C4-2B (cell line): ENCODE results near the gene LRP5.

Experiments
- CTCF ChIP-seq: fragments of 450-650 bp; conservative IDR thresholded peaks from 2 replicates; pipeline ENCODE4 v1.5.1; 2017; ENCODE audit warnings: mild to moderate bottlenecking
- ZFX ChIP-seq: fragments of 450-650 bp; IDR thresholded peaks from 2 replicates; pipeline ENCODE4 v1.6.1; 2017

- TF ChIP-seq CTCF (no peak), ZFX (no peak)
These were observed 48.1 kb upstream of the LRP5 start for GRCh38 chr11:68264244-68264643.
